HG02588 (cell line): ENCODE results near the gene ATG5.

Source experiments
- ATAC-seq: cut with Tn5 transposase; IDR thresholded peaks from one replicate; pipeline ENCODE4 v1.9.1; 2021; ENCODE audit warnings: mild to moderate bottlenecking, moderate library complexity; ENCODE audit not compliant: unreplicated experiment

The ATG5 gene

DNA sequence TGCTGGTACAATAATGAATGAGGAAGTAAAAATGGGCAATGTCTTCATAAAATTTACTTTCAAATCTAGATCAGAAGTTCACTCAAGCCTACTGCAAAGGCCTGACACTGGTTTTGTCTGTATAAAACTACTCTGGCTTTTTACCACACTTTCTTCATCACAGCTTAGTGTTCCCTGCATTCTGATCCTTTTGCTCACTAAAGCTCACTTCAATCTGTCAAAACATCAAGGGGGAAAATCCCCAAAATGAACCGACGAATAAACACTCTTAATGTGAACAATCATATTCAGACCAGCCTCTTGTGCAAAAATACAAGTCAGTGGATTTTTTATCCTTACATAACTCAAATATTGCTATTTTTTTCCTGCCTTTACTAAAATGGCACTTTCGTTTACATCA is 140.9 kb downstream of the ATG5 start:
- ATAC-seq = no peak

DNA sequence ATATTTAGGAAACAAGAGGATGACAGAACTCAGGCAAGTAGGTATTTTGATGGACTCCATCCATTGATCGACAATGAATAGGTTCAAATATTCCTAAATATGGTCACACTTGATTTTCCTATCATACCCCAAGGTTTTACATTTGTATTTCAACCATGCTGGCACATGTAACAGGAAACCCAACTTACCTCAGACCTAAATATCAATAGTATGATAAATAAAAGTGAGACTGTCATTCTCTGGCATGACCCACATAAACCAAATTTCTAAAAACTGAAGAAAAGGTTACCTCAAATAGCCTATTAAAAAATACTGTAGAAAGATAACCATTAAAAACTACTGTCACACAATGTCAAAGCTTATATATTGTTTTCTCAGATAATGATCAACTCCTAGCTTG is 142.1 kb downstream of the ATG5 start:
- ATAC-seq = no peak

DNA sequence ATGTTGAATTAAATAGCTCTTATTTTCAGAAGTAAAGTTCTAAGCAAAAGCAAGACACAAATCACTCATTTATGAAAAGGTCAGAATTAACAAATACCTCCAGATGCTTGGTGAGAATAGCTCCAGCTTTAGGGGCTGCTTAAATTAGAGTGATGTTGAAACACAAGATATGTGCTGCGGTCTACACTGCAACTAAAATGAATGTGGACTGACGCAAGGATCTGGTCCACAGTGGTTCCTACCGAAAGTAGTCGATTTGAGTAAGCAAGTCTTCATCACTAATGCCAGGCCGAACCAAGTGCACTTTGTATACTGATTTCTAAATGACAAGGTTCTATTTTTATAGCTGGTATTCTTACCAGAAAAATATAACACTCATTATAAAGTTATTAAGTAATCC is 143.1 kb downstream of the ATG5 start:
- ATAC-seq = peak; percentile 80

DNA sequence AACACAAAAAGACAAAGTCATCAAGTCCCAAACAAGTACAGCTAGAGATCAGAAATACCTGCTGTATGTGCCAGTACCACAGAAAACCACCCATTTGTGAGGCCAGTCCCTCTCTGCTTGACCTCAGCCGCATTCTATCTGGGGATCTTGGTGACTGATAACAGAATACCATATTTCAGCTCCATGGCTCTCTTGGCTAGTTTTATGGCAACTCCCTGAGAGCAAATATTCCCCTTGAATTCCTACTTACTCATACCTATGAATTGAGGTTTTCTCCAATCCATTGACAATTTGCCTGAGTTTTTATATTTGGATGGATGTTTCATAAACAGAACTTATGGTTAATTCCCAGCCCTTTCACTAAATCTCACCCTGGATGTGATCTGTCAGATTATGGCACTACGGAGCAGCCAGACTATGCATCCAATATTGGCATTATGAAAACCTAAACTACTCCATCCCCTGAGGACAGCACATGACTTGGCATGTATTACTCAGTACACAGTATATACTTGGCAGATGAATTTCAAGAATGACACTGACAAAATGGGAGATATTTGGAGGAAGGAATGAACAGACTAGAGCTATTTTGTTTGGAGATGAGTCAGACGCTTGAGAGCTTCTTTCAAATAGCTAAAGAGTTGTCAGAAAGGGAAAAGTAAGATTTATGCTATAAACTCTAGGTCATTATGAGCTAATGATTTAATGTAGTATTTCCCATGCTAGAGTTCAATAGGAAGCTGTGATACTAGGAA is 143.7 kb downstream of the ATG5 start:
- ATAC-seq = peak; percentile 49

DNA sequence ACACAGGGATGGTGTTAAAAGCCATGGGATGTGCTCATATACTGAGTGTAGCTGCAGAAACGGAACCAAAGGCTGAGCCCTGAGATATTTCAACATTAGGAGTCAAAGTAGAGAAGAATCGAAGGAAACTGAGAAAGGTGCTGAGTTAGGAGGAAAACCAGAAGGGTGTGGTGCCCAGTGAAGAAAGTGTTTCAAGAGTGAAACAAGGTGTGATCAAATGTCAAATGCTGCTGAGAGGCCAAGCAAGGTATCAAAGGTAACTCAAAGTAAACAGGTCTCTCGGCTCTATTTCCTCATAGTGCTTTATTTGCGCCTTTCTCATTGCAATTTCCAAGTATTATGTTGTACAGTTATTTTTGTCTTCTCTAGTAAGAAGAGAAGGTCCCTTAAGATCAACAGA is 145.4 kb downstream of the ATG5 start:
- ATAC-seq = no peak

DNA sequence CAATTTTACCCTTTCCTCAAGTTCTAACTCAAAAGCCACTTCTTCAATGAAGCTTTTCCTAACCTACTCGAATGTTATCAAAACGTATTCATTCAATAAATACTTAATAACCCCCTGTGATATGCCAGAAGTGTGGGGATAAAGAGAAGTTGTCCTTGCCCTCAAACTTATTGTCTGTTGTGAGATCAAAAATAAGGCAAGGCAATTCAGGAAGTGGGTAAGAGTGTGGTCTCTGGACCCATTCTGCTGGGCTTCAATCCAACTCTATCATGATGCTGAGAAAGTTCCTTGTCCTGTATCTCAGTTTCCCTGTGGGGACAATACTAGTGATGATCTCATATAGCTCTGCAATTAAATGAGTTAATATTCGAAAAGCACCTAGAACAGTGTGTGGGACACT is 146.7 kb downstream of the ATG5 start:
- ATAC-seq = no peak

DNA sequence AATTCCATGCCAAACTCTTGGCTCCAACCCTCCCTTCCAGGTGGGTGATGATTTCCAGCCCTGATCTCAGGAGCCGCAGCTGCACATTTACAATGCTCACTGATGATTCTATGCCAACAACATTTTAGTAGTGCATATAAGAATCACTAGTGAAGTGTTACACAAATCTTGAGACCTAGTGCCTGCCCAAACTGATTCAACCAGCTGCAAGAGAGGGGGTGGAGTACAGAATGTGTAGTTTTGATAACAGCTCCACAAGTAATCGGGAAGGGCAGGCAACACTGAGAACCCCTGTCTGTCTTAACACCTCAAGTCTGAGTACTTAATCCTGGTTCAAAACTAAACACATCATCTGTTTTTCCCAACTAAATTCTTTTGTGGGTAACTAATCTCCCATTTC is 147.8 kb downstream of the ATG5 start:
- no peak for ATAC-seq

DNA sequence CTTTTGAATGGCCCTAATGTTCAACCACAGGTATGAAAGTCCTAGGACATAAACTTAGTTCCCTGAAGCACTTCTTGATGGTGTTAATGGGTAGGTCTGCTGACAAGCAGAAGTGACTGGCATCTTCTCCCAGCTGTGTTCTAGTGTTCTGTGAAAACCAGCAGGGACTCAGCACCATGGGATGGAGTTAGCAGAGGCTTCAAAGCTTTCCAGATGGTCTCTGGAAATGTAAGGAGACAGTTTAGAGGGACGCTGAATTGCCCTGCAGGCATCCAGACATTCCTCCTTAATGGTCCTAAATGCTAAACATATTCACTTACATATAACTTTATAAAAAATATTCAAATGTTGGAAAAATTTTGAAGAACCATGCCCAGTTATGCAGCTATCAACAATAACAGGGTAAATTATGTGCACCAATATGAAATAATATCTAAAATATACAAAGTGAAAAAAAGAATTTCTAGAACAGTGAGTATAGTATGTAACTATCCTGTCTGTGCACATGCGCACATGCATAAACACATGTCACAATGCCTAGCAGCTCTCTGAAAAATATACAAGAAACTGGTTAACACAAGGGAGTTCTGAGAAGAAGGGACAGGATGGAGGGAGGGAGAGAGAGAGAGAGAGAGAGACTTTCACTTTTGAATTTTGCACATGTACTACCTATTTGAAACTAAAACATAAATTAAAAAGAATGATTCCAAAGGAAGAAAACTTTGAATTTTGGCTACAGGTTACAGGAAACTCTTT is 152.3 kb downstream of the ATG5 start:
- no peak for ATAC-seq

DNA sequence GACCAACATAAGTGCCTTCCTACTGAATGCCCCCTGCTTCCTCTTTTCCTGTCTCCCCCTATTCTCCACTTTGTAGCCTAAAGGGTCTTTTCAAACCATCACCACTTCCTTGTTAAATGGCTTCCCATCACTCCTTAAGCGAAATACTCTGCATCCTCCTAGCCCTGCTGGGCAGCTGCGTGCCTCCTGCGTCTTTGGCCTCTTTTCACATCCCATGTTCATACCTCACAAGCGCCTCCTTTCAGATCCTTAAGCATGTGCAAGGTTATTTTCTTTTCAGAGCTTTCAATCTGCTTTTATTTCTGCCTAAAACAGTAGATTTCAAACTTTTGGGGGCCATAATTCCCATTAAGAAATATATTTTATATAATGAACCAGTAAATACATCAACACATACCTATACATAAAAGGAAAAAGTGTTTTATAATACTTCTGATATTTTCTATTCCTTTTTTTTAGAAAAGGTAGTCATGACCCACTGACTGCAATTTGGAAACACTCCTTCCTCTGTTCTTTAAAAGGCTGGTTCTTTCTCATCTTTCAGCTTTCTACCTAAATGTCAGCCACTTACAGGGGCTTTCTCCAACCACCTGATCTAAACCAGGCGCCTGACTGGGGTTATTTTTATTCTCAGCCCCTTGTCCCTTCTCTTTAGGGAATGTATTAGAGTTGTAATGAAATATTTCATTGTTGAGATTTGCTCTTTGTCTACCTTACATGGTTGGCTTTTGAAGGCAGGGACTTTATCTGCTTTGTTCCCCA is 155.3 kb downstream of the ATG5 start:
- ATAC-seq = no peak

DNA sequence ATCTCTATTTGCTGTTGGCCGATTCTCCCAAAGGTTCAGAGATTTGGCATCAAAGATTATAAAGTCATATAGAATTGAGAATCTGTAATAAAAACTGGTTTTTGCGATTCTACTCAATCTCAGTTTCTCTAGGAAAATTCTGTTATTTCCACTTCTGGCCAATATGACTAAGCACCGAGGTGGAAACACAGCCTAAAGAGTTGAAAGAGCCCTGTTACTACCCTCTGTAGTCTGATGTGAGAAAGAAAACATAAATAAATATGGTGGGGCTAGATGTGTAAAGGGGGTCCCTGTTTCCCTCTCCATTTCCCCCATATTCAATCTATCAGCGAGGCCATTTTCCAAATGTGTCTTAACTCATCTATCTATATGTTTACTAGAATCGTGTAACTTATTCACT is 156.0 kb downstream of the ATG5 start:
- no peak for ATAC-seq

DNA sequence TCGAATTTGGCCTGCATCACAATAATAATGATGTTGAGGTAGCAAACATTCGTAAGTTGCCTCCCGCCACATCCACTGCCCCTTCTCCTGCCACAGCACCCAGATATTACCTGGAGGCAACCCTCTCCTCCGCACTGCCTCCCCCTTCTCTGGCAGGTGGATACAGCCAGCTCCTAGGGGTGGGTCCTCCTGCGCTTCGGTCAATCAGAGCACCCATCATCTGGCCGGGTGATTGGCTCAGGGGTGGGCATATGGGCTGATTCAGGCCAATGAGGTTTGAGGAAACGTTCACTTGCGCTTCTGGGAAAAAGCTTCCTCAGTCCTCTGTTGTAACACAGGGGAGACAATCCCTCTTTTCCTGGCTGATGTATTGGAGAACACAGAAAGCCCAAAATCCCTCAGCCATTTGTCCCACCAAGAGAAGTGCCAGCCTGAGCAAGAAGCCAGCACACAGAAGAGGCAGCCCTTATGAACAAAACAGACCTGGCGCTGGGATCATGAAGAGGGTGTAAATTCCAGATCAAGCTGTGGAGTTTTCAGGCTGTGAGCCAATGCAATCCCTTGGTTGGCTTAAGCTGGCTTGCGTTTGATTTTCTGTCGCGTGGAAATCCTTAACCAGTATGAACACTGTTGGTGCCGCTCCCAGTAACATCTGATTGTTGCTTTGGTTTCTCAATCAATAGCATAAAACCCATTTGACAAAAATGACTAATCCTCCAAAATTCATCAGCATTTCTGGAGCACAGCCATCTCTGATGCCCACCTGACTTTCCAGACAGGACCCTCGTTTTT is 157.3 kb downstream of the ATG5 start:
- ATAC-seq = no peak

DNA sequence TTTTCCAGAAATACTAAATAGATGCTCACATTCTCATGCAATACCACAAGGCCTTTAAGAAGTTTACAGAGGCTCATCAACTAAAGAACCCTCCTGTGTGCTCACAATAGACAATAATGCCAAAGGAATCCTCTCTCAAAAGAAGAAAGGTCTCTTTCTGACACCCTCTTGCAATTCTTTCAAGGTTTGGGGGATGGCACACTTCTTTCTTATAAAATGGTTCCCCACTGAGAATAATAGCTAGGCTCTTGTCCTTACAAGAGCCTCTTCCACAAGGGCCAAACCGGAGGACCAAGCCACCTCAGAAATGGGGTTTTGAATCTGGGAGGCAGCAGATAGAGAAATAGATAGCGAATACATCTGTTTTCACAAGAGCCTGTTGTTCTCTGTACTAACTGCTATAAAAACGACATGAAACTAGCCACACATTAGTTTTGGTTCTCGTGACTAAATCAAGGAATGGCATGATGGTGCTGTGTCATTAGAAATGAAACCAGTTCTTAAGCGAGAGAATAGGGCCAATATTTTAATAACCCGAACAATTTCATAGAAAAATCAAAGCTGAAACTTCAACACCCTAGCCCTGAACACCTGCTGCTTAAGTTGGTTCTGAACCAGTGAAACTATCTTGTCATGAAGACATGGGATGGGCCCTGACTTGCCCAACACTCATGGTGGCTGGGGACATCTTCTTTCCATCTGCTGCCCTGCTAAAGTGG is 158.3 kb downstream of the ATG5 start:
- ATAC-seq = peak; percentile 42

DNA sequence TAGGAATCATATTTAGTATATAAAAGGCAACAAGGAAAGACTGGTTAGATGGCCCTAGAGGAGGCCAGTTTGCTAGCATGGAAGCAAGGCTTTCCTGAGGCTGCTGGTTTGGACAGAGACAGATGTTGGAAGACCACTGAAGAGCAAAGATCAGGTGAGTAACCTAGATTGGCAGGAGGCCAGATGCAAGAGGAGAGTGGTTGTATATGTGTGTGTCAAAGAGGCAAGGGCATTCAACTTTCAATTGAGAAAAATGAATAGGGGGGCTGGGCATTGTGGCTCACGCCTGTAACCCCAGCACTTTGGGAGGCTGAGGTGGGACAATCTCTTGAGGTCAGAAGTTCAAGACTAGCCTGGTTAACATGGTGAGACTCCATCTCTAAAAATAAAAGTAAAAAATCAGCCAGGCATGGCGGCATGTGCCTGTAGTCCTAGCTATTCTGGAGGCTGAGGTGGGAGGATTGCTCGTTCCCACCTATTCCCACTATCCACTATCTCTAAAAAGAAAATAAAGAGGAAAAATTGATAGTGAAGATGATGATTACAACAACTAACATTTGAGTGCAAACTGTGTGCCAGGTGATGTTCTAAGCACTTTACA is 159.6 kb downstream of the ATG5 start:
- no peak for ATAC-seq

DNA sequence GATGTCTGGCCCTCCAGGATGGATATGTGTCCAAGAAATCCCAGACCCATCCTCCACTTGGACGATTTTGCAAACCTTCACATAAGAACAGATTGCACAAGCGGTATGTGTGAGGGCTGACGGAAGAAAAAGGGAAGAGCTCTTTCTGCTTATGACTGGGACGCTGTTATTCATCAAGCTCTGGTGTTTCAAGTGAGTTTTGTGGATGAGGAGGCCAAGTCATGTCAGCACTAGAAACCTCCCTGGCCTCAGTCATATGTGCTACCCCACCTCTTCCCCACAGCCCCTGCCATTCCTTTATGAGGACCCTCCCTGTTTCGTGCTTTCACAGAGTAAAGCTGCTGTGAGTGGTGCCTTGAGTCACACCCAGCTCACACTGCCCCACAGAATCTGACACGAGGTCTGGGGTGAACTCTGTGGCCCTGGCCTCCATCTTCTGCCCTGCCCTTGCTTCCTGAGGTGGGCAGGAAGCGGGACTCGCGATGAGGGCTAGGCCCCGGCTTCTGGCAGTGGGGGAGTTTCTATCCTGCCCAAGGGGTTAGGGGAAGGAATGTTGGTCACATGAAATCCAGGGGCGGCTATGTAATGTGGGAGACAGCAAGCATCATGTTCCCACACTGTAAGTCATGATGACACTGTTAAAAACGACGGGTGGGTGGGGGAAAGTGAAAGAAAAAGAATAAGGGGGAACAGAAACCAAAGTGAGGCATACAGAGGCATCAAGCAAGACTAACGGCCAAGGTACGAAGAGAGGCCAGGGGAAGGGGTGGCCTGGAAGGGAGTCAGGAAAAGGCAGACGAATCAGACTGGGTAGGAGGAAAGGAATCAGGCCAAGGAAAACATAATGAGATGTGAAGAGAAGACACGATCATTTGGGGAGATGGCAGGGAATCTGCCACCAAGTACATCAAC is 161.3 kb downstream of the ATG5 start:
- ATAC-seq = peak; percentile 40

DNA sequence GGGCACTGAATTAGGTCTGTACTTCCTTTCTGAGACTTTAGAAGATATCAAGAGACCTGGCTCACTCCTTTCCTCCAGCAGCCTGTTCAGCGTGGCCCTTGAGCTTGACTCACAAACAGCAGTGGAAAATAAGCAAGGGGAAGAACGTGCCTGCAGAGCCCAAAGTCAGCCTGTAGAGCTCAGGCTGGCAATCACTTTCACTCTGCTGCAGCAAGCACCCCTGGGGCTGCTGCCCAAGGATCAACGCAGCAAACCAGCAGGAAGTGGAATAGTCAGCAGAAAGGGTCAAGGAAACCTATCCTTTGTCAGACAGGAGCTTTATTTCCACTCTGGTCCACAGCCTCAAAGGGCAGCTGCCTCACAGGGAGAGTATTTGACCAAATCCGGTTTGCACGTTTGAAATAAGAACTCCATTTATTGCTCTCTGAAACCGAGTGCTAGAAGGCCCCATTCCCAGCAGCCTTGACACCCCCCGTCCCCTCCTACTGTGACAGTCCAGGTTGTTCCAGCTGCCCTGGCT is 162.1 kb downstream of the ATG5 start:
- ATAC-seq = no peak

DNA sequence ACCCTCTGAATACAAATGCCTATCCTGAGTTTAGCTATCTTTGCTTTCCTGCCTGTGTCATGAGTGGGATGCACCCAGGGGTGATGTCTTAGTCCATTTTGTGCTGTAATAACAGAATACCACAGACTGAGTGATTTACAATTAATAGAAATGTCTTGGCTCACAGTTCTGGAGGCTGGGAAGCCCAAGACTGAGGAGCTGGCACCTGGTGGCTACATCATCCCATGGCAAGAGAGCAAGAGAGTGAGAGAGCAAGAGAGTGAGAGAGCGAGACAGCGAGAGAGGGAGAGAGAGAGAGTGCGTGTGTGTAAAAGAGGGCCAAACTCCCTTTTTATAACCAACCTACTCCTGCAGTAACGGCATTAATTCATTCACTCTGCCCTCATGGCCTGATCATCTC is 162.6 kb downstream of the ATG5 start:
- ATAC-seq = no peak

DNA sequence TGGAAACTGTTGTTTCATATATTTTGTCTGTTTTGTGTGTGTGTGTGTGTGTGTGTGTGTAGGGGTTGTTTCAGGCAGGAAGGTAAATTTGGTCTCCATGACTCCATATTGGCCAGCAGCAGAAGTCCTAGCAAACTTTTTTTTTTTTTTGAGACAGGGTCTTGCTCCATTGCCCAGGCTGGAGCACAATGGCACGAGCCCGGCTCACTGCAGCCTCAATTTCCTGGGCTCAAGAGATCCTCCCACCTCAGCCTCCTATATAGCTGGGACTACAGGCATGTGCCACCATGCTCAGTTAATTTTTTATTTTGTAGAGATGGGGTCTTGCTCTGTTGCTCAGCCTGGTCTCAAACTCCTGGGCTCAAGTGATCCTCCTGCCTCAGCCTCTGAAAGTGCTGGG is 163.7 kb downstream of the ATG5 start:
- ATAC-seq = no peak

DNA sequence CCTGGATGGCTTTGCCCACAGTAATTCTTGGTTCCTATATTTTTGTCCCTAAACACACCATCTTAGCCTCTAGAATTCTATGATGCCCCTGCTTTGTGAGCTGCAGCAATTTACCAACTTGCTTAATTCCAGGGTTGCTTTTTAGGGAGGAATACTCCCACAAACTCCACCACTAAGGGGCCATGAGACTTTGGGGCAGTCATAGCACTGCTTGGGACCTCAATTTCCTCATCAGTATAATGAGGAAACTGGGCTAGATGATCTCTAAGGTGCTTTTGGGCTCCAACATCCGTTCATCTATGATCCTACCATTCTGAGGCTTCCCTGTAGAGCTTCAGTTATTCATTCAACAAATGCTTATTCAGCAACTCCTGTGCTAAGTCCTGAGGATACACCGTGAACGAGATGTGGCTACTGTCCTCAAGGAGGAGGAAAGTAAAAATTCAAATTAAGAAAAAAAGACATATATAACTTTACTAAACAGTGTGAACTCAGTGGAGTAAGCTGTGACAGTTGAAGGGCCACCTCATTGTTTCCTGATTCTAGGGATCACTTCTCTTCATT is 164.2 kb downstream of the ATG5 start:
- no peak for ATAC-seq
